IMR-90 (cell line): ENCODE data around the gene KRTAP12-2. TPM values are rescaled to one million over a fixed set of nuclear protein-coding genes. Genes with fewer than 3 reads are reported as not detected.

ENCODE experiments used
- ATAC-seq: fragments of 200-7000 bp; cut with Tn5 transposase; 2 replicates; pipeline ENCODE4 v1.9.1; 2020; ENCODE audit warnings: low read depth, mild to moderate bottlenecking, moderate library complexity
- BruUV-seq: library from RNA; stranded (reverse); fragments of 400-500 nt; replicated peaks from 2 replicates; lab custom pipeline; 2021; lab: Mats Ljungman, UMichigan
- CTCF ChIA-PET: fragments of 300-600 bp; formaldehyde crosslinking; extraction: SDS; loops from one replicate; lab custom pipeline; 2021; ENCODE audit warnings: antibody characterized with exemption; lab: Yijun Ruan, JAX
- POLR2A ChIA-PET: fragments of 300-600 bp; sonication (Branson Sonifier 250); formaldehyde crosslinking; loops from one replicate; lab custom pipeline; 2022; ENCODE audit warnings: antibody characterized with exemption; ENCODE audit not compliant: unreplicated experiment; lab: Charles Lee
- DNase-seq: peaks from one replicate; pipeline ENCODE4 v3.0.0; 2013
- H2AFZ ChIP-seq: replicated peaks from 2 replicates; pipeline ENCODE3; 2013; ENCODE audit warnings: low read length, mild to moderate bottlenecking; ENCODE audit not compliant: poor library complexity
- H2AK5ac ChIP-seq: 2 replicates; pipeline ENCODE4 v1.6.1; 2013; ENCODE audit warnings: low read depth, low read length, inconsistent platforms
- H2AK9ac ChIP-seq: replicated peaks from 2 replicates; pipeline ENCODE3; 2013; ENCODE audit warnings: mild to moderate bottlenecking, low read depth, low read length, moderate library complexity; ENCODE audit not compliant: poor library complexity
- H2BK120ac ChIP-seq: 2 replicates; pipeline ENCODE4 v1.6.1; 2013; ENCODE audit warnings: low read depth, low read length, inconsistent platforms
- H2BK15ac ChIP-seq: 3 replicates; pipeline ENCODE4 v1.6.1; 2013; ENCODE audit warnings: low read depth, low read length, inconsistent platforms
- H2BK20ac ChIP-seq: 2 replicates; pipeline ENCODE4 v1.6.1; 2013; ENCODE audit warnings: low read depth, mild to moderate bottlenecking, inconsistent platforms, low read length, moderate library complexity
- H2BK5ac ChIP-seq: 2 replicates; pipeline ENCODE4 v1.6.1; 2013; ENCODE audit warnings: mild to moderate bottlenecking, low read depth, low read length, inconsistent platforms; ENCODE audit not compliant: poor library complexity, severe bottlenecking
- H3K14ac ChIP-seq: replicated peaks from 2 replicates; pipeline ENCODE4 v1.6.1; 2013; ENCODE audit warnings: low read depth, low read length, inconsistent platforms
- H3K18ac ChIP-seq: 2 replicates; pipeline ENCODE4 v1.6.1; 2013; ENCODE audit warnings: low read depth, low read length, control low read depth
- H3K23ac ChIP-seq: 2 replicates; pipeline ENCODE4 v1.6.1; 2013; ENCODE audit warnings: low read depth, low read length, inconsistent platforms
- H3K27ac ChIP-seq: 2 replicates; pipeline ENCODE4 v1.5.1; 2013; ENCODE audit warnings: mild to moderate bottlenecking, control low read depth, low read length; ENCODE audit not compliant: insufficient read depth
- H3K27me3 ChIP-seq: 2 replicates; pipeline ENCODE4 v1.6.1; 2013; ENCODE audit warnings: low read length; ENCODE audit not compliant: control insufficient read depth, insufficient read depth
- H3K36me3 ChIP-seq: 2 replicates; pipeline ENCODE4 v1.6.1; 2013; ENCODE audit warnings: low read length, mixed read lengths; ENCODE audit not compliant: control insufficient read depth, insufficient read depth
- H3K4ac ChIP-seq: 2 replicates; pipeline ENCODE4 v1.6.1; 2013; ENCODE audit warnings: low read depth, low read length, inconsistent platforms
- H3K4me1 ChIP-seq: 2 replicates; pipeline ENCODE4 v1.6.1; 2013; ENCODE audit warnings: low read length, mixed read lengths; ENCODE audit not compliant: control insufficient read depth, insufficient read depth
- H3K4me2 ChIP-seq: 2 replicates; pipeline ENCODE4 v1.6.1; 2013; ENCODE audit warnings: low read depth, mild to moderate bottlenecking, control low read depth, low read length, moderate library complexity
- H3K4me3 ChIP-seq: 2 replicates; pipeline ENCODE4 v1.5.1; 2013; ENCODE audit warnings: low read depth, mild to moderate bottlenecking, control low read depth, low read length, moderate library complexity; ENCODE audit not compliant: insufficient read depth
- H3K56ac ChIP-seq: 2 replicates; pipeline ENCODE4 v1.6.1; 2013; ENCODE audit warnings: low read length, inconsistent platforms; ENCODE audit not compliant: insufficient read depth; ENCODE audit errors: extremely low read depth
- H3K79me1 ChIP-seq, 2 experiments: 2 replicates each; pipeline ENCODE4 v1.6.1; 2013; ENCODE audit warnings: low read length in 2 of 2, inconsistent platforms in 1 of 2, low read depth in 1 of 2
- H3K9ac ChIP-seq: 2 replicates; pipeline ENCODE4 v1.6.1; 2013; ENCODE audit warnings: low read depth, low read length, control low read depth
- H3K9me1 ChIP-seq: 2 replicates; pipeline ENCODE4 v1.6.1; 2013; ENCODE audit warnings: low read length, inconsistent platforms; ENCODE audit not compliant: insufficient read depth
- H3K9me3 ChIP-seq: 2 replicates; pipeline ENCODE4 v1.6.1; 2013; ENCODE audit warnings: low read length; ENCODE audit not compliant: control insufficient read depth, insufficient read depth
- H4K20me1 ChIP-seq: 2 replicates; pipeline ENCODE4 v1.6.1; 2013; ENCODE audit warnings: low read length, inconsistent platforms; ENCODE audit not compliant: insufficient read depth
- H4K5ac ChIP-seq: 2 replicates; pipeline ENCODE4 v1.6.1; 2013; ENCODE audit warnings: mild to moderate bottlenecking, low read depth, low read length, control low read depth
- H4K8ac ChIP-seq, 2 experiments: 2 replicates each; pipeline ENCODE4 v1.6.1; 2013; ENCODE audit warnings: low read depth in 2 of 2, low read length in 2 of 2, control low read depth in 1 of 2, inconsistent platforms in 1 of 2
- H4K91ac ChIP-seq: 2 replicates; pipeline ENCODE4 v1.6.1; 2013; ENCODE audit warnings: low read depth, low read length, inconsistent platforms; ENCODE audit not compliant: insufficient read depth
- BHLHE40 ChIP-seq: fragments of 150-350 bp; IDR thresholded peaks from 2 replicates; pipeline ENCODE4 v1.6.1; 2016; ENCODE audit warnings: mild to moderate bottlenecking, low read depth, low read length
- CEBPB ChIP-seq: IDR thresholded peaks from 2 replicates; pipeline ENCODE4 v1.6.1; 2012; ENCODE audit warnings: low read depth, low read length, improper control_type of control experiment
- CHD1 ChIP-seq: IDR thresholded peaks from 2 replicates; pipeline ENCODE4 v1.6.1; 2012; ENCODE audit warnings: low read depth, low read length, improper control_type of control experiment
- FOS ChIP-seq: fragments of 150-350 bp; IDR thresholded peaks from 2 replicates; pipeline ENCODE4 v1.6.1; 2016; ENCODE audit warnings: low read depth, low read length
- MAFK ChIP-seq: IDR thresholded peaks from 2 replicates; pipeline ENCODE4 v1.6.1; 2012; ENCODE audit warnings: low read depth, low read length, improper control_type of control experiment
- MAZ ChIP-seq: IDR thresholded peaks from 2 replicates; pipeline ENCODE4 v1.6.1; 2012; ENCODE audit warnings: low read depth, mild to moderate bottlenecking, low read length, improper control_type of control experiment, moderate library complexity, borderline replicate concordance
- MXI1 ChIP-seq: IDR thresholded peaks from 2 replicates; pipeline ENCODE4 v1.6.1; 2012; ENCODE audit warnings: low read depth, mild to moderate bottlenecking, low read length, moderate library complexity, borderline replicate concordance
- NFE2L2 ChIP-seq: fragments of 150-350 bp; IDR thresholded peaks from 2 replicates; pipeline ENCODE4 v1.6.1; 2016; ENCODE audit warnings: low read depth, mild to moderate bottlenecking, low read length
- POLR2A ChIP-seq: IDR thresholded peaks from 2 replicates; pipeline ENCODE4 v1.6.1; 2012; ENCODE audit warnings: mild to moderate bottlenecking, low read depth, low read length
- RAD21 ChIP-seq: IDR thresholded peaks from 2 replicates; pipeline ENCODE4 v1.6.1; 2012; ENCODE audit warnings: low read length, improper control_type of control experiment
- RCOR1 ChIP-seq: IDR thresholded peaks from 2 replicates; pipeline ENCODE4 v1.6.1; 2012; ENCODE audit warnings: mild to moderate bottlenecking, low read length, improper control_type of control experiment; ENCODE audit not compliant: insufficient replicate concordance
- RFX5 ChIP-seq: IDR thresholded peaks from 2 replicates; pipeline ENCODE4 v1.8.0; 2012; ENCODE audit warnings: low read depth, mild to moderate bottlenecking, low read length, moderate library complexity
- SMC3 ChIP-seq: fragments of 150-350 bp; IDR thresholded peaks from 2 replicates; pipeline ENCODE4 v1.6.1; 2016; ENCODE audit warnings: low read depth, mild to moderate bottlenecking, antibody characterized with exemption, low read length, moderate library complexity
- USF2 ChIP-seq: fragments of 150-350 bp; IDR thresholded peaks from 2 replicates; pipeline ENCODE4 v1.6.1; 2017; ENCODE audit warnings: mild to moderate bottlenecking, antibody characterized with exemption, low read length, low read depth
- WGBS, 2 experiments: methylation state at CpG; one replicate each; pipeline versions ENCODE4 v1.1.5 to v1.1.7; 2013; ENCODE audit warnings: missing lambda C conversion rate in 2 of 2; ENCODE audit not compliant: insufficient read length in 1 of 2; ENCODE audit errors: extremely low coverage in 2 of 2; 5-methylcytosine and 5-hydroxymethylcytosine counted together
- dilution Hi-C: fragments of 300-500 bp; cut with HindIII; formaldehyde crosslinking; loops from one replicate; pipeline ENCODE4 v1.14.3; 2018; ENCODE audit warnings: low sequenced_read_pairs; ENCODE audit not compliant: unreplicated experiment
- in situ Hi-C: fragments of 300-500 bp; cut with MboI; formaldehyde crosslinking; loops from 3 replicates; pipeline ENCODE4 v1.14.3; 2019; ENCODE audit warnings: low sequenced_read_pairs, inconsistent platforms, mixed read lengths
- intact Hi-C: fragments of 100-400 bp; cut with micrococcal nuclease; formaldehyde crosslinking; loops from 2 replicates; pipeline ENCODE4 v1.10.0; 2022
- polyA plus RNA-seq, 3 experiments: library from polyadenylated mRNA; depleted of rRNA; stranded (reverse); fragments of >200 nt; gene quantifications; 2 replicates each; pipeline ENCODE4 v1.2.3, GENCODE V29; 2012; ENCODE audit warnings: low replicate concordance in 1 of 3
- total RNA-seq: library from RNA; depleted of rRNA; stranded (reverse); fragments of >200 nt; gene quantifications from 2 replicates; pipeline ENCODE4 v1.2.3, GENCODE V29; 2012
- TF ChIP-seq, protein P1 (sequence below): fragments of 150-350 bp; IDR thresholded peaks from 2 replicates; pipeline ENCODE4 v1.6.1; 2016; ENCODE audit warnings: low read depth, mild to moderate bottlenecking, low read length, moderate library complexity, borderline replicate concordance
- TF ChIP-seq, protein P2 (sequence below): conservative IDR thresholded peaks from 2 replicates; pipeline ENCODE4 v1.5.1; 2012; ENCODE audit warnings: mild to moderate bottlenecking, low read depth, low read length, improper control_type of control experiment

The KRTAP12-2 gene
- total and polyA plus RNA-seq, 2 of the 4 experiments (the other 2 are of a cell fraction), result not detected

GRCh38 chr21:44639331-44639655 lies 27.4 kb downstream of the KRTAP12-2 start:
- dilution Hi-C loops, result no loop called here
- no peaks in the 10 kb centered on the region for H3K36me3 ChIP-seq
- BruUV-seq, result no TSS peak

More at GRCh38 chr21:44639331-44639655, 27.4 kb downstream of the KRTAP12-2 start:
- ATAC-seq (no peak), DNase-seq (no peak)
- TF ChIP-seq FOS, result no peak
- TF ChIP-seq RAD21, result no peak
- TF ChIP-seq, protein P1, sequence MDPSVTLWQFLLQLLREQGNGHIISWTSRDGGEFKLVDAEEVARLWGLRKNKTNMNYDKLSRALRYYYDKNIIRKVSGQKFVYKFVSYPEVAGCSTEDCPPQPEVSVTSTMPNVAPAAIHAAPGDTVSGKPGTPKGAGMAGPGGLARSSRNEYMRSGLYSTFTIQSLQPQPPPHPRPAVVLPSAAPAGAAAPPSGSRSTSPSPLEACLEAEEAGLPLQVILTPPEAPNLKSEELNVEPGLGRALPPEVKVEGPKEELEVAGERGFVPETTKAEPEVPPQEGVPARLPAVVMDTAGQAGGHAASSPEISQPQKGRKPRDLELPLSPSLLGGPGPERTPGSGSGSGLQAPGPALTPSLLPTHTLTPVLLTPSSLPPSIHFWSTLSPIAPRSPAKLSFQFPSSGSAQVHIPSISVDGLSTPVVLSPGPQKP, result no peak
- TF ChIP-seq, protein P2, sequence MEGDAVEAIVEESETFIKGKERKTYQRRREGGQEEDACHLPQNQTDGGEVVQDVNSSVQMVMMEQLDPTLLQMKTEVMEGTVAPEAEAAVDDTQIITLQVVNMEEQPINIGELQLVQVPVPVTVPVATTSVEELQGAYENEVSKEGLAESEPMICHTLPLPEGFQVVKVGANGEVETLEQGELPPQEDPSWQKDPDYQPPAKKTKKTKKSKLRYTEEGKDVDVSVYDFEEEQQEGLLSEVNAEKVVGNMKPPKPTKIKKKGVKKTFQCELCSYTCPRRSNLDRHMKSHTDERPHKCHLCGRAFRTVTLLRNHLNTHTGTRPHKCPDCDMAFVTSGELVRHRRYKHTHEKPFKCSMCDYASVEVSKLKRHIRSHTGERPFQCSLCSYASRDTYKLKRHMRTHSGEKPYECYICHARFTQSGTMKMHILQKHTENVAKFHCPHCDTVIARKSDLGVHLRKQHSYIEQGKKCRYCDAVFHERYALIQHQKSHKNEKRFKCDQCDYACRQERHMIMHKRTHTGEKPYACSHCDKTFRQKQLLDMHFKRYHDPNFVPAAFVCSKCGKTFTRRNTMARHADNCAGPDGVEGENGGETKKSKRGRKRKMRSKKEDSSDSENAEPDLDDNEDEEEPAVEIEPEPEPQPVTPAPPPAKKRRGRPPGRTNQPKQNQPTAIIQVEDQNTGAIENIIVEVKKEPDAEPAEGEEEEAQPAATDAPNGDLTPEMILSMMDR, result no peak
- TF ChIP-seq MXI1, result no peak
- TF ChIP-seq RFX5, result no peak
- TF ChIP-seq CHD1, result no peak
- no peak for TF ChIP-seq MAFK
- no peak for TF ChIP-seq MAZ
- no peak for TF ChIP-seq USF2
- TF ChIP-seq POLR2A, result no peak
- no peak for TF ChIP-seq RCOR1
- TF ChIP-seq SMC3, result no peak
- TF ChIP-seq NFE2L2, result no peak
- no peak for TF ChIP-seq CEBPB
- TF ChIP-seq BHLHE40, result no peak
- in situ Hi-C loops (no loop called here), intact Hi-C loops (no loop called here)
- Histone ChIP-seq H3K18ac (no peak overlapping the region), H3K56ac (no peak overlapping the region), H4K20me1 (no peaks in the 10 kb centered on the region), H3K79me1 (no peaks in the 10 kb centered on the region), H3K4ac (no peak overlapping the region), H4K8ac (no peak overlapping the region), H3K23ac (no peak overlapping the region), H3K9me3 (peaks cover 10% of the 10 kb centered on the region), H2BK120ac (no peak overlapping the region), H4K91ac (no peak overlapping the region), H3K4me3 (no peak overlapping the region), H3K9ac (no peak overlapping the region), H2BK15ac (no peak overlapping the region), H3K4me1 (no peaks in the 10 kb centered on the region), H2AK5ac (no peak overlapping the region), H2BK5ac (no peak overlapping the region), H3K27me3 (no peaks in the 10 kb centered on the region; the same call in 1 of the 2 replicates), H3K9me1 (no peaks in the 10 kb centered on the region), H4K5ac (no peak overlapping the region), H2AFZ (no peak overlapping the region), H2BK20ac (no peak overlapping the region), H3K4me2 (no peak overlapping the region), H2AK9ac (no peak overlapping the region), H3K27ac (no peak overlapping the region), H3K14ac (no peak overlapping the region)
- ChIA-PET CTCF (no interaction called here), POLR2A (no interaction called here)
- 61% methylated on average over 6 of the region's 12 CpGs; no CpG with 5 or more reads in 1 of the 2 experiments for WGBS, 2 experiments
